Immature natural killer cell (primary cell): Measurements from ENCODE around the gene TACR2. TPM values are rescaled to one million over a fixed set of nuclear protein-coding genes. Genes with fewer than 3 reads are reported as not detected.

Experiments
- DNase-seq, 3 donors: peaks; one replicate each; pipeline ENCODE4 v3.0.0; 2022; ENCODE audit warnings: mixed read lengths in 1 of 3
- H3K27ac Mint-ChIP-seq, 6 donors: one replicate each; pipeline ENCODE4 v1.8.0; 2020; ENCODE audit warnings: mixed read lengths in 6 of 6, mild to moderate bottlenecking in 5 of 6, inconsistent platforms in 4 of 6, moderate library complexity in 3 of 6
- H3K27me3 Mint-ChIP-seq, 3 donors: one replicate each; pipeline ENCODE4 v1.8.0; 2020 to 2021; ENCODE audit warnings: low read depth in 3 of 3, mild to moderate bottlenecking in 3 of 3, mixed read lengths in 3 of 3, moderate library complexity in 3 of 3, inconsistent platforms in 1 of 3
- H3K36me3 Mint-ChIP-seq, 3 donors: one replicate each; pipeline ENCODE4 v1.8.0; 2020; ENCODE audit warnings: mixed read lengths in 3 of 3, inconsistent platforms in 2 of 3, mild to moderate bottlenecking in 2 of 3
- H3K4me1 Mint-ChIP-seq, 2 donors: one replicate each; pipeline ENCODE4 v1.8.0; 2020; ENCODE audit warnings: inconsistent platforms in 2 of 2, mild to moderate bottlenecking in 2 of 2, mixed read lengths in 2 of 2, moderate library complexity in 1 of 2
- H3K4me3 Mint-ChIP-seq, 5 donors: one replicate each; pipeline ENCODE4 v1.8.0; 2020; ENCODE audit warnings: mild to moderate bottlenecking in 5 of 5, mixed read lengths in 5 of 5, inconsistent platforms in 3 of 5, moderate library complexity in 3 of 5
- H3K9me3 Mint-ChIP-seq, 6 donors: one replicate each; pipeline ENCODE4 v1.8.0; 2020; ENCODE audit warnings: mild to moderate bottlenecking in 6 of 6, mixed read lengths in 6 of 6, inconsistent platforms in 4 of 6, moderate library complexity in 3 of 6
- polyA plus RNA-seq, 3 donors: library from polyadenylated mRNA; unstranded; fragments of 300-500 nt; fragmentation: Illumina TruSeq; gene quantifications; one replicate each; pipeline ENCODE4 v1.2.3, GENCODE V29; 2021

Gene TACR2
- polyA plus RNA-seq, 3 donors from 2014 or later, result 0.22 to 0.96 (median 0.26) TPM

- Mint-ChIP-seq H3K4me3 (no peak overlapping the region), H3K36me3 (peaks cover 7 to 35% (median 20%) of the 10 kb centered on the region in 3 donors), H3K27ac (peak overlapping the region in 3 of 6 donors; percentile 32 to 61 (median 34)), H3K4me1 (peaks cover 0 to 2% of the 10 kb centered on the region in 2 donors), H3K27me3 (peaks cover 0 to 6% (median 2%) of the 10 kb centered on the region in 3 donors), H3K9me3 (no peaks in the 10 kb centered on the region)
- DNase-seq, result no peak
These were observed 38.8 kb downstream of the TACR2 start for GRCh38 chr10:69377933-69378332.

GRCh38 chr10:69377191-69377590 lies 39.5 kb downstream of the TACR2 start:
- peaks cover 0 to 2% of the 10 kb centered on the region in 2 donors for H3K4me1 Mint-ChIP-seq
- H3K9me3 Mint-ChIP-seq, result no peaks in the 10 kb centered on the region
- DNase-seq, result no peak
- peaks cover 0 to 6% (median 2%) of the 10 kb centered on the region in 3 donors for H3K27me3 Mint-ChIP-seq
- no peak overlapping the region for H3K27ac Mint-ChIP-seq
- no peak overlapping the region for H3K4me3 Mint-ChIP-seq
- H3K36me3 Mint-ChIP-seq, result peaks cover 7 to 35% (median 20%) of the 10 kb centered on the region in 3 donors

- no peak overlapping the region for H3K27ac Mint-ChIP-seq
- H3K4me1 Mint-ChIP-seq, result peaks cover 0 to 2% of the 10 kb centered on the region in 2 donors
These were observed 40.1 kb downstream of the TACR2 start for GRCh38 chr10:69376662-69377061.

GRCh38 chr10:69375307-69376151 lies 41.2 kb downstream of the TACR2 start:
- peaks cover 12 to 45% (median 24%) of the 10 kb centered on the region in 3 donors for H3K36me3 Mint-ChIP-seq
- peaks cover 0 to 2% of the 10 kb centered on the region in 2 donors for H3K4me1 Mint-ChIP-seq
- no peaks in the 10 kb centered on the region for H3K9me3 Mint-ChIP-seq
- H3K4me3 Mint-ChIP-seq, result no peak overlapping the region
- no peak for DNase-seq
- peak overlapping the region in 1 of 6 donors; percentile 41 for H3K27ac Mint-ChIP-seq
- H3K27me3 Mint-ChIP-seq, result peaks cover 0 to 6% (median 2%) of the 10 kb centered on the region in 3 donors

More at GRCh38 chr10:69376662-69377061, 40.1 kb downstream of the TACR2 start:
- H3K9me3 Mint-ChIP-seq, result no peaks in the 10 kb centered on the region
- peaks cover 7 to 39% (median 20%) of the 10 kb centered on the region in 3 donors for H3K36me3 Mint-ChIP-seq
- no peak for DNase-seq
- H3K4me3 Mint-ChIP-seq, result no peak overlapping the region
- H3K27me3 Mint-ChIP-seq, result peaks cover 0 to 6% (median 2%) of the 10 kb centered on the region in 3 donors

GRCh38 chr10:69374931-69375306 lies 41.8 kb downstream of the TACR2 start:
- peaks cover 0 to 6% (median 2%) of the 10 kb centered on the region in 3 donors for H3K27me3 Mint-ChIP-seq
- no peaks in the 10 kb centered on the region for H3K9me3 Mint-ChIP-seq
- H3K4me1 Mint-ChIP-seq, result peaks cover 0 to 2% of the 10 kb centered on the region in 2 donors
- no peak overlapping the region for H3K4me3 Mint-ChIP-seq
- peaks cover 15 to 46% (median 23%) of the 10 kb centered on the region in 3 donors for H3K36me3 Mint-ChIP-seq
- no peak overlapping the region for H3K27ac Mint-ChIP-seq
- DNase-seq, result no peak

- peaks cover 0 to 6% (median 2%) of the 10 kb centered on the region in 3 donors for H3K27me3 Mint-ChIP-seq
- H3K36me3 Mint-ChIP-seq, result peaks cover 19 to 44% (median 23%) of the 10 kb centered on the region in 3 donors
- H3K9me3 Mint-ChIP-seq, result no peaks in the 10 kb centered on the region
- H3K4me3 Mint-ChIP-seq, result no peak overlapping the region
- no peak for DNase-seq
- peak overlapping the region in 1 of 6 donors; percentile 12 for H3K27ac Mint-ChIP-seq
- H3K4me1 Mint-ChIP-seq, result peaks cover 0 to 2% of the 10 kb centered on the region in 2 donors
These were observed 42.5 kb downstream of the TACR2 start for GRCh38 chr10:69374242-69374641.

GRCh38 chr10:69372126-69372980 lies 44.4 kb downstream of the TACR2 start:
- Mint-ChIP-seq H3K4me3 (no peak overlapping the region), H3K27me3 (peaks cover 0 to 6% (median 0%) of the 10 kb centered on the region in 3 donors), H3K36me3 (peaks cover 15 to 32% (median 19%) of the 10 kb centered on the region in 3 donors), H3K4me1 (peaks cover 0 to 2% of the 10 kb centered on the region in 2 donors), H3K27ac (peak overlapping the region in 1 of 6 donors; percentile 3), H3K9me3 (no peaks in the 10 kb centered on the region)
- DNase-seq, result no peak

- H3K4me3 Mint-ChIP-seq, result no peak overlapping the region
- H3K27ac Mint-ChIP-seq, result peak overlapping the region in 1 of 6 donors; percentile 31
- no peak for DNase-seq
- no peaks in the 10 kb centered on the region for H3K9me3 Mint-ChIP-seq
- peaks cover 19 to 37% (median 19%) of the 10 kb centered on the region in 3 donors for H3K36me3 Mint-ChIP-seq
- H3K4me1 Mint-ChIP-seq, result peaks cover 0 to 19% of the 10 kb centered on the region in 2 donors
- peaks cover 0 to 1% (median 0%) of the 10 kb centered on the region in 3 donors for H3K27me3 Mint-ChIP-seq
These were observed 49.2 kb downstream of the TACR2 start for GRCh38 chr10:69367469-69367868.

- DNase-seq, result no peak
- Mint-ChIP-seq H3K36me3 (peaks cover 19 to 34% (median 19%) of the 10 kb centered on the region in 3 donors), H3K27me3 (peaks cover 0 to 1% (median 0%) of the 10 kb centered on the region in 3 donors), H3K27ac (peak overlapping the region in 1 of 6 donors; percentile 28), H3K9me3 (no peaks in the 10 kb centered on the region), H3K4me3 (no peak overlapping the region), H3K4me1 (peaks cover 0 to 20% of the 10 kb centered on the region in 2 donors)
These were observed 50.0 kb downstream of the TACR2 start for GRCh38 chr10:69366738-69367137.

- Mint-ChIP-seq H3K9me3 (no peaks in the 10 kb centered on the region), H3K36me3 (peaks cover 5 to 21% (median 9%) of the 10 kb centered on the region in 3 donors), H3K27ac (peak overlapping the region in 3 of 6 donors; percentile 1 to 52 (median 24)), H3K27me3 (peaks cover 0 to 2% (median 1%) of the 10 kb centered on the region in 3 donors), H3K4me1 (peaks cover 13 to 41% of the 10 kb centered on the region in 2 donors), H3K4me3 (no peak overlapping the region)
- no peak for DNase-seq
These were observed 52.3 kb downstream of the TACR2 start for GRCh38 chr10:69364232-69364940.

GRCh38 chr10:69363666-69364065 lies 53.1 kb downstream of the TACR2 start:
- peak overlapping the region in 3 of 6 donors; percentile 1 to 55 (median 24) for H3K27ac Mint-ChIP-seq
- no peak overlapping the region for H3K4me3 Mint-ChIP-seq
- no peak for DNase-seq
- H3K36me3 Mint-ChIP-seq, result peaks cover 0 to 16% (median 5%) of the 10 kb centered on the region in 3 donors
- peaks cover 17 to 48% of the 10 kb centered on the region in 2 donors for H3K4me1 Mint-ChIP-seq
- H3K9me3 Mint-ChIP-seq, result no peaks in the 10 kb centered on the region
- H3K27me3 Mint-ChIP-seq, result peaks cover 0 to 2% (median 1%) of the 10 kb centered on the region in 3 donors

GRCh38 chr10:69362471-69362954 lies 54.2 kb downstream of the TACR2 start:
- Mint-ChIP-seq H3K27me3 (peaks cover 0 to 2% (median 1%) of the 10 kb centered on the region in 3 donors), H3K9me3 (no peaks in the 10 kb centered on the region), H3K36me3 (peaks cover 0 to 16% (median 5%) of the 10 kb centered on the region in 3 donors), H3K4me3 (no peak overlapping the region), H3K27ac (no peak overlapping the region), H3K4me1 (peaks cover 23 to 57% of the 10 kb centered on the region in 2 donors)
- DNase-seq, result no peak

- peaks cover 0 to 3% (median 2%) of the 10 kb centered on the region in 3 donors for H3K27me3 Mint-ChIP-seq
- peak overlapping the region in 4 of 6 donors; percentile 8 to 89 (median 38) for H3K27ac Mint-ChIP-seq
- H3K4me1 Mint-ChIP-seq, result peaks cover 23 to 57% of the 10 kb centered on the region in 2 donors
- H3K36me3 Mint-ChIP-seq, result peaks cover 0 to 16% (median 5%) of the 10 kb centered on the region in 3 donors
- no peaks in the 10 kb centered on the region for H3K9me3 Mint-ChIP-seq
- no peak overlapping the region for H3K4me3 Mint-ChIP-seq
- no peak for DNase-seq
These were observed 55.5 kb downstream of the TACR2 start for GRCh38 chr10:69361303-69361614.
